CD4-positive, alpha-beta T cell treated with Interleukin-4 for 1 hour (primary cell): Measurements from ENCODE around the gene IGF2R.
"Not testable (repeated sequence)": the region's sequence is repeated elsewhere in the genome, so short reads cannot be mapped to it uniquely, and the experiment has no call there.

Source experiments
- DNase-seq, 2 donors: peaks; one replicate each; pipeline ENCODE4 v3.0.0-alpha.2; 2020 to 2022

The IGF2R gene, protein sequence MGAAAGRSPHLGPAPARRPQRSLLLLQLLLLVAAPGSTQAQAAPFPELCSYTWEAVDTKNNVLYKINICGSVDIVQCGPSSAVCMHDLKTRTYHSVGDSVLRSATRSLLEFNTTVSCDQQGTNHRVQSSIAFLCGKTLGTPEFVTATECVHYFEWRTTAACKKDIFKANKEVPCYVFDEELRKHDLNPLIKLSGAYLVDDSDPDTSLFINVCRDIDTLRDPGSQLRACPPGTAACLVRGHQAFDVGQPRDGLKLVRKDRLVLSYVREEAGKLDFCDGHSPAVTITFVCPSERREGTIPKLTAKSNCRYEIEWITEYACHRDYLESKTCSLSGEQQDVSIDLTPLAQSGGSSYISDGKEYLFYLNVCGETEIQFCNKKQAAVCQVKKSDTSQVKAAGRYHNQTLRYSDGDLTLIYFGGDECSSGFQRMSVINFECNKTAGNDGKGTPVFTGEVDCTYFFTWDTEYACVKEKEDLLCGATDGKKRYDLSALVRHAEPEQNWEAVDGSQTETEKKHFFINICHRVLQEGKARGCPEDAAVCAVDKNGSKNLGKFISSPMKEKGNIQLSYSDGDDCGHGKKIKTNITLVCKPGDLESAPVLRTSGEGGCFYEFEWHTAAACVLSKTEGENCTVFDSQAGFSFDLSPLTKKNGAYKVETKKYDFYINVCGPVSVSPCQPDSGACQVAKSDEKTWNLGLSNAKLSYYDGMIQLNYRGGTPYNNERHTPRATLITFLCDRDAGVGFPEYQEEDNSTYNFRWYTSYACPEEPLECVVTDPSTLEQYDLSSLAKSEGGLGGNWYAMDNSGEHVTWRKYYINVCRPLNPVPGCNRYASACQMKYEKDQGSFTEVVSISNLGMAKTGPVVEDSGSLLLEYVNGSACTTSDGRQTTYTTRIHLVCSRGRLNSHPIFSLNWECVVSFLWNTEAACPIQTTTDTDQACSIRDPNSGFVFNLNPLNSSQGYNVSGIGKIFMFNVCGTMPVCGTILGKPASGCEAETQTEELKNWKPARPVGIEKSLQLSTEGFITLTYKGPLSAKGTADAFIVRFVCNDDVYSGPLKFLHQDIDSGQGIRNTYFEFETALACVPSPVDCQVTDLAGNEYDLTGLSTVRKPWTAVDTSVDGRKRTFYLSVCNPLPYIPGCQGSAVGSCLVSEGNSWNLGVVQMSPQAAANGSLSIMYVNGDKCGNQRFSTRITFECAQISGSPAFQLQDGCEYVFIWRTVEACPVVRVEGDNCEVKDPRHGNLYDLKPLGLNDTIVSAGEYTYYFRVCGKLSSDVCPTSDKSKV (N-terminal part only)

GRCh38 chr6:159968295-159969203, at the start of gene IGF2R:
TSS of gene IGF2R (plus strand) at chr6:159969082. CDS start at chr6:159969247, 165 bp downstream.
- peak; percentile 91 to 92 for DNase-seq

- DNase-seq: no peak
Observed at GRCh38 chr6:159919800-159920199, 49.1 kb upstream of the IGF2R start.

GRCh38 chr6:159924150-159924549, 44.7 kb upstream of the IGF2R start:
- not testable (repeated sequence) for DNase-seq

- no peak for DNase-seq
Observed at GRCh38 chr6:159926542-159927203, 42.2 kb upstream of the IGF2R start.

DNA sequence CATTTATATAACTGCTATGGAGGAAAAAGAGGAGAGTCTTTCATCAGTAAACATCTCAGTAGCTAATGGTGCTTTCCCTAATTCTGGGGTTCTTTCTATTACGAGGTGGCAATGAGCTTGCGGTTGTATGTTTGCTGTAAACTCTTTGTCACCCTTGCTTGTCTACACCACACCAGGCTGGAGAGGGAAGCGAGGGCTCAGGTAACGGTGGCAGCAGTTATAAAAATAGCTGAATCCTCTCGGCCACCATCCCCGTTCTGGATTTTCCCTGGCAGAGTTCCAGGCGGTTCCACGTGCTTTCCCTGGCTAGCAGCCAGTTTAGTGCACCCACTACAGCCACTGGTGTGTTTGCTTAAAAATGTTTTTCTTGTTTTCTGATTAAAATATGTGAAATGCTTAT, 39.1 kb upstream of the IGF2R start:
- DNase-seq: peak; percentile 52 to 78

DNA sequence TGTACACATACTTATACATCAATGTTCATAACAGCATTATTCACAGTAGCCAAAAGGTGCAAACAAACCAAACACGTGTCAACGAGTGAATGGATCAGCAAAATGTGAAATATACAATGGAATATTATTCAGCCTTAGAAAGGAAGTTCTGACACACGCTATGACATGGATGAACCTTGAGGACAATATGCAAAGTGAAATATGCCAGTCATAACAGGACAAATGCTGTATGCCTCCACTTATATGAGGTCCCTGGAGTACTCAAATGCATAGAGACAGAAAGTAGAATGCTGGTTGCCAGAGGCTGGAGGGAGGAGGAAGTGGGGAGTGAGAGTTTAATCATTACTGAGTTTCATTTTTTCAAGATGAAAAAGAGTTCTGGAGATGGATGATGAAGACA, 37.8 kb upstream of the IGF2R start:
- peak in 1 of 2 donors; percentile 9 for DNase-seq

- no peak for DNase-seq
Observed at GRCh38 chr6:159931846-159932245, 37.0 kb upstream of the IGF2R start.

- DNase-seq: no peak
Observed at GRCh38 chr6:159933077-159933476, 35.8 kb upstream of the IGF2R start.

- no peak for DNase-seq
Observed at GRCh38 chr6:159934181-159934580, 34.7 kb upstream of the IGF2R start.

- DNase-seq: no peak
Observed at GRCh38 chr6:159935065-159935464, 33.8 kb upstream of the IGF2R start.

DNA sequence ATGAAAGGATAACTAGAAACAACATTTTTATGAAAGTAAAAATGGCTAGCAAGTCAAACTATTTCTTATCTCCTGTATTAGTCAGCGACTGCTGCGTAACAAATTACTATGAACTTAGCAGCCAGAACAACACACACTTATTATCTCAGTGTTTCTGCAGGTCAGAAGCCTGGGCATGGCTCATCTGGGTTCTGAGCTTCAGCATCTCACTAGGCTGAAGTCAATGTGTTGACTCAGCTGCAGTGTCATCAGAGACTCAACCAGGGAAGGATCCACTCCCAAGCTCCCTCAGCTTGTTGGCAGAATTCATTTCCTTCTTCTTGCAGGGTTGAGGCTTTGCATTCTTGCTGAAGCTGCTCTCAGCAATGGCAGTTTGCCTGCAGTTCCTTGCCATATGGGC, 33.2 kb upstream of the IGF2R start:
- no peak for DNase-seq

DNA sequence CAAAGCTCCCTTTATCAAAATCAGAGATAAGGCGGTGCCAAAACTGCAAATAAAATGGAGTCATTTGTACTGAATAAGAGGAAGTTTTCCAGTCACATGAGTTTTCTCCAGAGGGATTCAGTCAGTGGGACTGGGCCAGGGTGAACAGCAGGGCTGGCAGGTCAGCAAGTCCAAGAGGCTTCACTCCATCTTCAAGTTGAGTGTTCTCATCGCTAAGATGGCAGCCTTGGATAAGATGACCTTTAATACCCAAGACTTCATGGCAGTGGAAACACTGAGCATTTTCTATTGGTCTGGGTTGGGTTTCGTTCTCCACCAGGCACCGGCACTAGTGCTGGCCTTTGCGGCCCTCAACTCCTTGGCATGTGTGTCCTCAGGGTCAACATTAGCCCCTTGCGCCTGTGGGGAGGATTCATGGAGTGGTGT, 29.3 kb upstream of the IGF2R start:
- no peak for DNase-seq

DNA sequence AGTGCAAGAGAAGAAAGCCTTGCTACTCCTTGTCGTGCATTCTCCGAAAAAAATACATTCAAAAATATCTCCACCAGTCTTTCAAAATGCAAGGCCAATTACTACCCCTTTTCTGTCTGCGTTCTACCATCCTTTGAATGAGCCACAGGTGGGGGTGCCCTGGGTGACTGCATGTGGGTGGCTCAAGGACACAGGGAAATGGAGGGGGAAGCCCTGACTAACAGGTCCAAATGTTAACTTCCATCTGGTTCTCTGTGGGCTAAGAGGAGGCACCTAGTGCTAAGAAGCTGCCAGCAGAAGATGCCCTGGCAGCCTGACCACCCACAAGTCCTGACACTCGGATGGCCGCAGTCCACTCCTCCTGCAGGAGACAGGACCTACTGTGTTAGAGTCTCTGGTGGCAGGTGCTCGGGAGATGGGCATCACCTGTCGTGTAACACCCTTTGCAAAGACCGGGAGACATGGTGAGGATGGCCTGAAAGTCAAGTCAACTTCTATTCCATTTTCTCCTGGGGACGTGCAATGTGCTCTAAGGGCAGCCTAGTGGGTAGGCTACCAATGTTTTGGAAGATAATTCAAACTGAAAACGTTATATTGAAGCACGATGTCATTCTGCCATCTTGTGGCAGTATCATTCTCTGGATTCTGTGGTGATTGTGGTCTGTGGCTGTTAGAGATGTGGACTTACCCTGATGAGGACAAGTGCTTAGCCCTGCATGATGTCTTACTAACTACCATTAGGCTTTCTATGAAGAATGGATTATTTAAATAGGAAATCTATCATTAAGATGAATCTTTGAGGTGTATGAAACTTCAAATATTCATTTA, 27.4 kb upstream of the IGF2R start:
- DNase-seq: peak; percentile 28 to 71

GRCh38 chr6:159943101-159943632, 25.7 kb upstream of the IGF2R start:
- DNase-seq: no peak

DNA sequence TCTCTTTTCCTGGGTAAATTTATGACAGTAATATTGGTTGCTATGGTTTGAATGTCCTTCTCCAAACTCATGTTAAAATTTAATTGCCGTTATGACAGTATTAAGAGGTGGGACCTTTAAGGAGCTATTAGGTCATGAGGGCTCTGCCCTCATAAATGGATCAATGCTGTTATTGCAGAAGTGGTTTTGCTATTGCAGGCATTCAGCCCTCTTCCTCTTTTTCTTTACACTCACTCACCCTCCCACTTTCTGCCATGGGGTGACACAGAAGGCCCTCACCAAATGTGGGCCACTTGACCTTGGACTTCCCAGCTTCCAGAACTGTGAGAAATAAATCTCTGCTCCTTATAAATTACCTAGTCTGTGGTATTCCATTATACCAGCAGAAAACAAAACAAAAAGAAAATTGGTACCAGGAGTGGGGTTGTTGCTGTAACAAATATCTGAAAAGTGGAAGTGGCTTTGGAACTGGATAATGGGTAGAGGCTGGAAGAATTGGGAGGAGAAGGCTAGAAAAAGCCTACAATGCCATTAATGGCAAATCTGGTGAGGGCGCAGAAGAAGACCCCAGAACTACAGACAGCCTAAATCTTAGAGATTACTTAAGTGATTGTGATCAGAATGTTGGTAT, 24.8 kb upstream of the IGF2R start:
- no peak for DNase-seq

- no peak for DNase-seq
Observed at GRCh38 chr6:159945801-159946392, 23.0 kb upstream of the IGF2R start.

DNA sequence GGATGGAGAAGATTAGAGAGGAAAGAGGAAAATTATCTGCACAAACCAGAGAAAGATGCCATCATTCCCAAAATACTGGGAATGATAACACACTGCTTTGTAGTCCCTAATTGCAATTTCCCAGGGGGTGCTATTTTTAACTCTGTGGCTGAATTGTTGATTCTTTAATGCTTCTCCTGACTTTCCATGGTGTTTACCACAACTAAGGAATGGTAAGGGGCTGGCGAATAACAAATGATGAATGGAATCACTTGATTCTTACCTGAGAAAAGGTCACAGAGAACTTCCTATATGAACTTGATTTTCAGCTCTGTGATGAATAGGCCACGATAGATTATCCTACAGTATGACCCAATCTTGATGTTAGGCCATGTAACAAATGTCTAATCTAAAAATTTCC, 22.0 kb upstream of the IGF2R start:
- DNase-seq: no peak

DNA sequence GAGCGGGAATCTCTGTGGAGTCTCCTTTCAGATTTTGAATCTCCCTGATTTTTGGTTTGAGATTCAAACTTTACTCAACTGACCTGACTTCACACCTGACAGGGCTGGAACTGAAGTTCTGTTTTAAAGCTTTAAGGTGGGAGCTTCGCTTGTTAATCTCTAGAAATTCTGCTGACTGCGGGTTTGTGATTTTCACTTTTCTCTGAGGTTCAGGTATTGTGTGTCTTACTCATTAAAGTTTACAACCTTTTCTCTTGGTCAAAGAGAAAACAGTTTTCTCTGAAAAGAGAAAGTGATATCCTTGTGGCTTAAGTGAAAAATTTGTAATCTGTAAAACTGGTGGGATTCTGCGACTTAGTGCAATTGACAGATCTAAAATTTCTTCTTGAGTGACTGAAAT, 20.7 kb upstream of the IGF2R start:
- no peak for DNase-seq

- no peak for DNase-seq
Observed at GRCh38 chr6:159951772-159952171, 17.1 kb upstream of the IGF2R start.
